Stomach (tissue), 9 donors: ENCODE results near the gene TSR1. TPM values are rescaled to one million over a fixed set of nuclear protein-coding genes. Genes with fewer than 3 reads are reported as not detected.
"Not testable (repeated sequence)": the region's sequence is repeated elsewhere in the genome, so short reads cannot be mapped to it uniquely, and the experiment has no call there.

Source experiments
- DNase-seq, 2 donors: peaks; one replicate each; pipeline versions ENCODE4 v3.0.0 to v3.0.0-alpha.2; 2013 to 2019
- H3K27ac ChIP-seq, 5 donors: fragments of 200-600 bp in 4 of 5; sonication (generic) in 4 of 5; one replicate each; pipeline ENCODE4 v1.5.1; 2013 to 2019; ENCODE audit warnings: mild to moderate bottlenecking in 1 of 5, moderate library complexity in 1 of 5
- H3K27me3 ChIP-seq, 3 donors: fragments of 200-600 bp; sonication (generic); one replicate each; pipeline ENCODE4 v1.5.1; 2017 to 2019; ENCODE audit warnings: mixed run types in 1 of 3
- H3K36me3 ChIP-seq, 4 donors: fragments of 200-600 bp; sonication (generic); 1 replicate in 3 of 4; 2 replicates in 1 of 4; pipeline ENCODE4 v1.5.1; 2016 to 2019
- H3K4me1 ChIP-seq, 4 donors: fragments of 200-600 bp; sonication (generic); one replicate each; pipeline ENCODE4 v1.5.1; 2016 to 2019
- H3K4me3 ChIP-seq, 4 donors: fragments of 200-600 bp; sonication (generic) in 3 of 4; one replicate each; pipeline ENCODE4 v1.5.1; 2016 to 2019; ENCODE audit warnings: mild to moderate bottlenecking in 1 of 4
- H3K9me3 ChIP-seq, 4 donors: fragments of 200-600 bp; sonication (generic); one replicate each; pipeline ENCODE4 v1.5.1; 2016 to 2019
- CTCF ChIP-seq, 7 experiments: fragments of 450-650 bp in 4 of 7; fragments of 200-600 bp in 3 of 7; sonication (generic) in 3 of 7; IDR thresholded peaks; one replicate each; pipeline ENCODE4 v1.5.1; 2016 to 2019; ENCODE audit warnings: antibody characterized with exemption in 7 of 7, control low read depth in 2 of 7, mild to moderate bottlenecking in 1 of 7
- EP300 ChIP-seq: sonication (generic); formaldehyde crosslinking; IDR thresholded peaks from one replicate; pipeline ENCODE4 v1.6.1; 2017; ENCODE audit warnings: antibody characterized with exemption
- POLR2A ChIP-seq, 4 donors: fragments of 450-650 bp; IDR thresholded peaks; one replicate each; pipeline ENCODE4 v1.6.1; 2016; ENCODE audit warnings: antibody characterized with exemption in 4 of 4, control low read depth in 2 of 4, mild to moderate bottlenecking in 1 of 4, moderate library complexity in 1 of 4
- POLR2AphosphoS5 ChIP-seq, 3 donors: sonication (generic); formaldehyde crosslinking; IDR thresholded peaks; one replicate each; pipeline ENCODE4 v1.6.1; 2016; ENCODE audit warnings: antibody characterized with exemption in 3 of 3
- WGBS, 5 donors: extraction: QIAGEN DNeasy Blood & Tissue Kit in 3 of 5; methylation state at CpG; one replicate each; pipeline versions ENCODE4 v1.1.5 to v1.1.7; 2013 to 2018; 5-methylcytosine and 5-hydroxymethylcytosine counted together
- intact Hi-C: fragments of 100-400 bp; cut with DNase I; formaldehyde crosslinking; loops from one replicate; pipeline ENCODE4 v1.15.1; 2023; ENCODE audit warnings: low total_unique reads
- polyA plus RNA-seq, 3 donors: library from polyadenylated mRNA; stranded (reverse); fragments of 200-250 nt; gene quantifications; one replicate each; pipeline ENCODE4 v1.2.3, GENCODE V29; 2013
- total RNA-seq, 5 donors: library from RNA; depleted of rRNA; stranded (reverse); fragments of >200 nt; gene quantifications; one replicate each; pipeline versions ENCODE4 v1.1.0 to v1.2.3, GENCODE V29; 2014 to 2016
- donor health status: healthy with polysubstance abuse.
- donor health status: Bipolar disorder and iron deficiency.
- donor health status: healthy.

The TSR1 gene
- total and polyA plus RNA-seq, 8 donors = 12.2 to 67.0 (median 22.9) TPM

- Histone ChIP-seq H3K4me3 (no peak overlapping the region), H3K27ac (no peak overlapping the region), H3K4me1 (no peaks in the 10 kb centered on the region), H3K27me3 (no peaks in the 10 kb centered on the region), H3K9me3 (no peaks in the 10 kb centered on the region), H3K36me3 (peaks cover 16 to 55% (median 41%) of the 10 kb centered on the region in 4 donors)
- no peak for TF ChIP-seq EP300
- no peak for DNase-seq
- intact Hi-C loops = no loop called here
Measured at GRCh38 chr17:2319051-2319450, 17.2 kb downstream of the TSR1 start.

- Histone ChIP-seq H3K4me1 (no peaks in the 10 kb centered on the region), H3K9me3 (no peaks in the 10 kb centered on the region), H3K27ac (no peak overlapping the region), H3K27me3 (no peaks in the 10 kb centered on the region), H3K4me3 (no peak overlapping the region), H3K36me3 (peaks cover 3 to 42% (median 28%) of the 10 kb centered on the region in 4 donors)
- intact Hi-C loops = no loop called here
- TF ChIP-seq CTCF (IDR thresholded peaks at IDR 0.05) = no peak
- no peak for TF ChIP-seq EP300
- TF ChIP-seq POLR2A (IDR thresholded peaks at IDR 0.05) = no peak
- no peak for TF ChIP-seq POLR2AphosphoS5 (IDR thresholded peaks at IDR 0.05)
- WGBS, 5 donors = 84 to 96% (median 91%) methylated on average over 3 of the region's 3 CpGs
- DNase-seq = no peak
Measured at GRCh38 chr17:2317796-2318195, 18.5 kb downstream of the TSR1 start.

GRCh38 chr17:2316916-2317205 lies 19.4 kb downstream of the TSR1 start:
- H3K27ac ChIP-seq, intact Hi-C loops, H3K4me3 ChIP-seq, H3K9me3 ChIP-seq, H3K27me3 ChIP-seq, H3K4me1 ChIP-seq, DNase-seq: not testable (repeated sequence)
- 82 to 87% (median 84%) methylated on average over 7 of the region's 7 CpGs for WGBS, 5 donors
- H3K36me3 ChIP-seq = peaks cover 0 to 33% (median 19%) of the 10 kb centered on the region in 4 donors

GRCh38 chr17:2312736-2313135 lies 23.5 kb downstream of the TSR1 start:
- Histone ChIP-seq H3K4me1 (peaks cover 0 to 10% (median 5%) of the 10 kb centered on the region in 4 donors), H3K27ac (no peak overlapping the region), H3K9me3 (no peaks in the 10 kb centered on the region), H3K4me3 (no peak overlapping the region), H3K36me3 (peaks cover 0 to 6% (median 2%) of the 10 kb centered on the region in 4 donors), H3K27me3 (no peaks in the 10 kb centered on the region)
- 90 to 99% (median 97%) methylated on average over 5 of the region's 5 CpGs for WGBS, 5 donors
- TF ChIP-seq POLR2AphosphoS5 (IDR thresholded peaks at IDR 0.05) (no peak), POLR2A (IDR thresholded peaks at IDR 0.05) (no peak), CTCF (IDR thresholded peaks at IDR 0.05) (no peak), EP300 (no peak)
- intact Hi-C loops = no loop called here
- no peak for DNase-seq

GRCh38 chr17:2309338-2310154 lies 26.7 kb downstream of the TSR1 start:
- Histone ChIP-seq H3K27me3 (no peaks in the 10 kb centered on the region), H3K36me3 (peaks cover 0 to 5% (median 0%) of the 10 kb centered on the region in 4 donors), H3K9me3 (no peaks in the 10 kb centered on the region), H3K4me3 (no peak overlapping the region), H3K27ac (no peak overlapping the region), H3K4me1 (peaks cover 0 to 17% (median 11%) of the 10 kb centered on the region in 4 donors)
- intact Hi-C loops = no loop called here
- TF ChIP-seq CTCF (IDR thresholded peaks at IDR 0.05) (no peak), EP300 (no peak), POLR2A (IDR thresholded peaks at IDR 0.05) (no peak), POLR2AphosphoS5 (IDR thresholded peaks at IDR 0.05) (no peak)
- DNase-seq = no peak
- WGBS, 5 donors = 60 to 65% (median 61%) methylated on average over 6 of the region's 6 CpGs
